ENCODE results near the gene NABP2. TPM values are rescaled to one million over a fixed set of nuclear protein-coding genes. Genes with fewer than 3 reads are reported as not detected.
"Not testable (repeated sequence)": the region's sequence is repeated elsewhere in the genome, so short reads cannot be mapped to it uniquely, and the experiment has no call there.

The NABP2 gene
- total and polyA plus RNA-seq, 2 donors (not counting 1 experiment from before 2014, with no cell fraction given) = 29.2 to 39.7 TPM

DNA sequence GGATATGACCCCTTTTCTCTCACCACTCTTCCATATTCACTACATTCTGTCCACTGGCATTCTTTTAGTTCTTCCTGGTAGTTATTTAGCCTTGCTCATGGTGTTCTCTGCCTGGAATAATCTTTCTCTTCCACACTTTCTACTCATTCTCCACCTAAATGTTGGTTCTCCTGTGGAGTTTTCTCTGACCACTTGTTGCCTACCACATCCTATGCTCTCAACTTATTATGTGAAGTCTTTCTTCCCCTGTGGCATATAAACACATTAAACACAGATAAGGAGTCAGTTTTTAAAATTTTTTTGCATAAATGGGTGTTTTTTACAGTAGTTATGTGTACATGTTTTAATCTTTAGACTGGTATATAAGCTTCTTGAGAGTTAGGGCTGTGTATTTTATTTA, 31.6 kb upstream of the NABP2 start:
- Histone ChIP-seq H3K4me2 (ENCODE audit: extremely low read depth, insufficient read depth, low read length) (no peak overlapping the region), H2AFZ (ENCODE audit: low read length) (peak overlapping the region; percentile 13), H3K36me3 (ENCODE audit: control insufficient read depth, insufficient read depth, low read length) (no peaks in the 10 kb centered on the region), H3K4me1 (ENCODE audit: control insufficient read depth, extremely low read depth, insufficient read depth, low read length) (peaks cover 4% of the 10 kb centered on the region), H3K27ac (ENCODE audit: insufficient read depth, low read length) (no peak overlapping the region), H3K79me2 (ENCODE audit: control insufficient read depth, insufficient read depth, low read length) (peaks cover 15% of the 10 kb centered on the region), H3K9me3 (ENCODE audit: control insufficient read depth, insufficient read depth, low read depth, low read length) (no peaks in the 10 kb centered on the region), H3K9ac (ENCODE audit: insufficient read depth, low read length) (no peak overlapping the region), H3K27me3 (ENCODE audit: control insufficient read depth, insufficient read depth, low read length) (no peaks in the 10 kb centered on the region), H3K4me3 (replicated peaks in 1 of 4; ENCODE audit: control extremely low read depth in 1 of 4, insufficient read depth in 1 of 4, low read depth in 3 of 4, low read length in 4 of 4) (no peak overlapping the region), H4K20me1 (ENCODE audit: control insufficient read depth, extremely low read depth, insufficient read depth, low read length) (no peaks in the 10 kb centered on the region)
- TF ChIP-seq EZH2 (IDR thresholded peaks at IDR 0.05; ENCODE audit: low read length, missing control alignments) = no peak
- no peak for DNase-seq (ENCODE audit: low read depth in 2 of 2)

DNA sequence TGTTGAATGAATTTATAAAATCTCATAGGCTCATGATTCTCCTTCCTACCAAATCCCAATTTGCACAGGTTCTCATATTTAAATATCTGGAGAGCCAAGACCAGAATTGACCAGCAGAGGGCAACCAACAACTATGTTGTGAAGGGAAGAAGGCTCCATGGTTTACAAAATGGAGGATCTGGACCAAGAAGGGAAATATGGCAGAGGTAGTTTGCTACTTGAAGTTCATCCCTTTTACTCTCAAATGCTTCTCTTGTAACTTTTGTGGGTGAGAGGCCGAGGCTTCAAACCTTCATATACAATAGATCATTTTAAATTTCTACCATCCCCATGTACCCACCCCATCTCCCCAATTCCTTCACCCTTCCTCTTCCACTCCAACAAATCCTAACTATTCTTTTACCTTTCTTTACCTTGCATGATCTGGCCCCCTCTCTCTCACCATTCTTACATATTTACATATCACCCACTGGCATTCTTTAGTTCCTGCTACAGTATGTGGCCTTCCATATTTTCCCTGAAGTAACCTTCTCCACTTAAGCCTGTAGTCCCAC, 31.0 kb upstream of the NABP2 start:
- H3K4me2 ChIP-seq (ENCODE audit: extremely low read depth, insufficient read depth, low read length) = no peak overlapping the region
- peaks cover 10% of the 10 kb centered on the region for H3K79me2 ChIP-seq (ENCODE audit: control insufficient read depth, insufficient read depth, low read length)
- DNase-seq (ENCODE audit: low read depth in 2 of 2) = peak; percentile 75 to 91
- no peaks in the 10 kb centered on the region for H3K36me3 ChIP-seq (ENCODE audit: control insufficient read depth, insufficient read depth, low read length)
- H3K4me3 ChIP-seq (replicated peaks in 1 of 4; ENCODE audit: control extremely low read depth in 1 of 4, insufficient read depth in 1 of 4, low read depth in 3 of 4, low read length in 4 of 4) = no peak overlapping the region
- no peaks in the 10 kb centered on the region for H3K27me3 ChIP-seq (ENCODE audit: control insufficient read depth, insufficient read depth, low read length)
- H2AFZ ChIP-seq (ENCODE audit: low read length) = peak overlapping the region; percentile 85
- H3K9me3 ChIP-seq (ENCODE audit: control insufficient read depth, insufficient read depth, low read depth, low read length) = no peaks in the 10 kb centered on the region
- no peak overlapping the region for H3K27ac ChIP-seq (ENCODE audit: insufficient read depth, low read length)
- H3K9ac ChIP-seq (ENCODE audit: insufficient read depth, low read length) = no peak overlapping the region
- H4K20me1 ChIP-seq (ENCODE audit: control insufficient read depth, extremely low read depth, insufficient read depth, low read length) = no peaks in the 10 kb centered on the region
- TF ChIP-seq, protein P1, sequence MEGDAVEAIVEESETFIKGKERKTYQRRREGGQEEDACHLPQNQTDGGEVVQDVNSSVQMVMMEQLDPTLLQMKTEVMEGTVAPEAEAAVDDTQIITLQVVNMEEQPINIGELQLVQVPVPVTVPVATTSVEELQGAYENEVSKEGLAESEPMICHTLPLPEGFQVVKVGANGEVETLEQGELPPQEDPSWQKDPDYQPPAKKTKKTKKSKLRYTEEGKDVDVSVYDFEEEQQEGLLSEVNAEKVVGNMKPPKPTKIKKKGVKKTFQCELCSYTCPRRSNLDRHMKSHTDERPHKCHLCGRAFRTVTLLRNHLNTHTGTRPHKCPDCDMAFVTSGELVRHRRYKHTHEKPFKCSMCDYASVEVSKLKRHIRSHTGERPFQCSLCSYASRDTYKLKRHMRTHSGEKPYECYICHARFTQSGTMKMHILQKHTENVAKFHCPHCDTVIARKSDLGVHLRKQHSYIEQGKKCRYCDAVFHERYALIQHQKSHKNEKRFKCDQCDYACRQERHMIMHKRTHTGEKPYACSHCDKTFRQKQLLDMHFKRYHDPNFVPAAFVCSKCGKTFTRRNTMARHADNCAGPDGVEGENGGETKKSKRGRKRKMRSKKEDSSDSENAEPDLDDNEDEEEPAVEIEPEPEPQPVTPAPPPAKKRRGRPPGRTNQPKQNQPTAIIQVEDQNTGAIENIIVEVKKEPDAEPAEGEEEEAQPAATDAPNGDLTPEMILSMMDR (conservative IDR thresholded peaks at IDR 0.05 in 1 of 2, IDR thresholded peaks at IDR 0.05 in 1 of 2; ENCODE audit: low read depth in 1 of 2, low read length in 2 of 2) = peak; percentile 82 to 86
- no peak for TF ChIP-seq EZH2 (IDR thresholded peaks at IDR 0.05; ENCODE audit: low read length, missing control alignments)
- H3K4me1 ChIP-seq (ENCODE audit: control insufficient read depth, extremely low read depth, insufficient read depth, low read length) = peaks cover 4% of the 10 kb centered on the region

GRCh38 chr12:56196818-56197550, 27.2 kb upstream of the NABP2 start:
- not testable (repeated sequence) for H3K79me2 ChIP-seq (ENCODE audit: control insufficient read depth, insufficient read depth, low read length); H3K4me1 ChIP-seq (ENCODE audit: control insufficient read depth, extremely low read depth, insufficient read depth, low read length); H4K20me1 ChIP-seq (ENCODE audit: control insufficient read depth, extremely low read depth, insufficient read depth, low read length); H3K36me3 ChIP-seq (ENCODE audit: control insufficient read depth, insufficient read depth, low read length); H2AFZ ChIP-seq (ENCODE audit: low read length); H3K27me3 ChIP-seq (ENCODE audit: control insufficient read depth, insufficient read depth, low read length); H3K4me3 ChIP-seq (replicated peaks in 1 of 4; ENCODE audit: control extremely low read depth in 1 of 4, insufficient read depth in 1 of 4, low read depth in 3 of 4, low read length in 4 of 4); H3K9ac ChIP-seq (ENCODE audit: insufficient read depth, low read length); H3K4me2 ChIP-seq (ENCODE audit: extremely low read depth, insufficient read depth, low read length); H3K9me3 ChIP-seq (ENCODE audit: control insufficient read depth, insufficient read depth, low read depth, low read length)
- peak; percentile 64 to 97 for DNase-seq (ENCODE audit: low read depth in 2 of 2)
- peak overlapping the region; percentile 61 for H3K27ac ChIP-seq (ENCODE audit: insufficient read depth, low read length)
